Uterus (tissue), 4 donors: Measurements from ENCODE around the gene SUPT4H1. TPM values are rescaled to one million over a fixed set of nuclear protein-coding genes. Genes with fewer than 3 reads are reported as not detected.

ENCODE experiments used
- DNase-seq, 2 donors: peaks; one replicate each; pipeline ENCODE4 v3.0.0-alpha.2; 2019 to 2020
- H3K27ac ChIP-seq, 2 donors: fragments of 200-600 bp; sonication (generic); 1 replicate in 1 of 2; 2 replicates in 1 of 2; pipeline ENCODE4 v1.5.1; 2016 to 2018
- H3K27me3 ChIP-seq, 2 donors: fragments of 200-600 bp; sonication (generic); one replicate each; pipeline ENCODE4 v1.5.1; 2018 to 2019; ENCODE audit warnings: control low read depth in 1 of 2
- H3K36me3 ChIP-seq, 2 donors: fragments of 200-600 bp; sonication (generic); one replicate each; pipeline ENCODE4 v1.5.1; 2019; ENCODE audit warnings: control low read depth in 1 of 2
- H3K4me1 ChIP-seq, 2 donors: fragments of 200-600 bp; sonication (generic); one replicate each; pipeline ENCODE4 v1.5.1; 2018 to 2019; ENCODE audit warnings: control low read depth in 1 of 2
- H3K4me3 ChIP-seq, 2 donors: fragments of 200-600 bp; sonication (generic); 1 replicate in 1 of 2; 2 replicates in 1 of 2; pipeline ENCODE4 v1.5.1; 2018 to 2019; ENCODE audit warnings: mild to moderate bottlenecking in 1 of 2
- H3K9me3 ChIP-seq, 2 donors: fragments of 200-600 bp; sonication (generic); one replicate each; pipeline ENCODE4 v1.5.1; 2019; ENCODE audit warnings: control low read depth in 1 of 2
- CTCF ChIP-seq, 4 experiments: fragments of 200-600 bp in 2 of 4; fragments of 450-650 bp in 2 of 4; sonication (generic) in 2 of 4; IDR thresholded peaks; one replicate each; pipeline ENCODE4 v1.5.1; 2016 to 2019; ENCODE audit warnings: antibody characterized with exemption in 4 of 4, mild to moderate bottlenecking in 2 of 4, moderate library complexity in 1 of 4
- POLR2A ChIP-seq, 2 donors: fragments of 450-650 bp; IDR thresholded peaks; one replicate each; pipeline ENCODE4 v1.6.1; 2016; ENCODE audit warnings: antibody characterized with exemption in 2 of 2, mild to moderate bottlenecking in 1 of 2, moderate library complexity in 1 of 2
- intact Hi-C: fragments of 100-400 bp; cut with DNase I; formaldehyde crosslinking; loops from one replicate; pipeline ENCODE4 v1.15.1; 2023; ENCODE audit warnings: low total_unique reads
- total RNA-seq, 4 donors: library from RNA; depleted of rRNA in 3 of 4; stranded (reverse); fragments of >200 nt in 3 of 4; gene quantifications; one replicate each; pipeline versions ENCODE4 v1.1.0 to v1.2.4, GENCODE V29; 2014 to 2023
- donor health status: DM: yes; HTN: yes; CAD: no.

SUPT4H1 gene
- total RNA-seq, 4 donors from 2014 or later, result 31.1 to 267 (median 98.1) TPM

- intact Hi-C loops, result no loop called here
- DNase-seq, result no peak
- H3K36me3 ChIP-seq, result no peaks in the 10 kb centered on the region
- no peak overlapping the region for H3K27ac ChIP-seq
- H3K4me3 ChIP-seq, result no peak overlapping the region
- no peaks in the 10 kb centered on the region for H3K4me1 ChIP-seq
- TF ChIP-seq CTCF (IDR thresholded peaks at IDR 0.05) (no peak), POLR2A (IDR thresholded peaks at IDR 0.05) (no peak)
- H3K9me3 ChIP-seq, result no peaks in the 10 kb centered on the region
- no peaks in the 10 kb centered on the region for H3K27me3 ChIP-seq
These were observed 11.6 kb upstream of the SUPT4H1 start for GRCh38 chr17:58363457-58364185.

GRCh38 chr17:58362368-58363014 lies 10.5 kb upstream of the SUPT4H1 start:
- intact Hi-C loops, result no loop called here
- DNase-seq, result no peak
- H3K4me3 ChIP-seq, result no peak overlapping the region

GRCh38 chr17:58360296-58361063 lies 8.5 kb upstream of the SUPT4H1 start:
- Histone ChIP-seq H3K9me3 (no peaks in the 10 kb centered on the region), H3K4me3 (no peak overlapping the region), H3K27me3 (no peaks in the 10 kb centered on the region), H3K27ac (no peak overlapping the region), H3K4me1 (no peaks in the 10 kb centered on the region), H3K36me3 (no peaks in the 10 kb centered on the region)
- intact Hi-C loops, result no loop called here
- no peak for TF ChIP-seq CTCF (IDR thresholded peaks at IDR 0.05)
- no peak for TF ChIP-seq POLR2A (IDR thresholded peaks at IDR 0.05)
- no peak for DNase-seq

More at GRCh38 chr17:58362368-58363014, 10.5 kb upstream of the SUPT4H1 start:
- no peaks in the 10 kb centered on the region for H3K36me3 ChIP-seq
- TF ChIP-seq CTCF (IDR thresholded peaks at IDR 0.05) (no peak), POLR2A (IDR thresholded peaks at IDR 0.05) (no peak)
- no peaks in the 10 kb centered on the region for H3K27me3 ChIP-seq
- H3K9me3 ChIP-seq, result no peaks in the 10 kb centered on the region
- H3K27ac ChIP-seq, result no peak overlapping the region
- no peaks in the 10 kb centered on the region for H3K4me1 ChIP-seq

- TF ChIP-seq POLR2A (IDR thresholded peaks at IDR 0.05), result no peak
- TF ChIP-seq CTCF (IDR thresholded peaks at IDR 0.05), result no peak
- Histone ChIP-seq H3K27me3 (no peaks in the 10 kb centered on the region), H3K36me3 (no peaks in the 10 kb centered on the region), H3K4me1 (no peaks in the 10 kb centered on the region), H3K4me3 (no peak overlapping the region), H3K9me3 (no peaks in the 10 kb centered on the region), H3K27ac (no peak overlapping the region)
- DNase-seq, result no peak
- intact Hi-C loops, result no loop called here
These were observed 6.6 kb upstream of the SUPT4H1 start for GRCh38 chr17:58358408-58359172.
